SK-N-SH (cell line): ENCODE data around the gene ADAMTS3.

Source experiments
- ELF1 ChIP-seq: IDR thresholded peaks from 2 replicates; pipeline ENCODE4 v1.4.0; 2012
- EP300 ChIP-seq, 2 experiments: IDR thresholded peaks; 2 replicates each; pipeline versions ENCODE4 v1.4.0 to v1.6.1; 2012; ENCODE audit warnings: borderline replicate concordance in 1 of 2, low read depth in 1 of 2, low read length in 1 of 2
- FOXJ3 ChIP-seq: sonication (generic); formaldehyde crosslinking; IDR thresholded peaks from 2 replicates; pipeline ENCODE4 v1.5.1; 2020; ENCODE audit warnings: mild to moderate bottlenecking, missing genetic modification reagents
- JUND ChIP-seq: IDR thresholded peaks from 2 replicates; pipeline ENCODE4 v1.4.0; 2012
- MXI1 ChIP-seq: IDR thresholded peaks from 2 replicates; pipeline ENCODE4 v1.6.1; 2012; ENCODE audit warnings: mild to moderate bottlenecking, low read depth, low read length, improper control_type of control experiment
- SIN3A ChIP-seq: IDR thresholded peaks from 2 replicates; pipeline ENCODE4 v1.6.1; 2012; ENCODE audit warnings: low read depth, mild to moderate bottlenecking, low read length, moderate library complexity, borderline replicate concordance
- TF ChIP-seq, protein P1 (sequence below): fragments of 200-600 bp; sonication (generic); IDR thresholded peaks from 2 replicates; pipeline ENCODE4 v1.6.1; 2017; ENCODE audit warnings: antibody characterized with exemption, mild to moderate bottlenecking, moderate library complexity

DNA sequence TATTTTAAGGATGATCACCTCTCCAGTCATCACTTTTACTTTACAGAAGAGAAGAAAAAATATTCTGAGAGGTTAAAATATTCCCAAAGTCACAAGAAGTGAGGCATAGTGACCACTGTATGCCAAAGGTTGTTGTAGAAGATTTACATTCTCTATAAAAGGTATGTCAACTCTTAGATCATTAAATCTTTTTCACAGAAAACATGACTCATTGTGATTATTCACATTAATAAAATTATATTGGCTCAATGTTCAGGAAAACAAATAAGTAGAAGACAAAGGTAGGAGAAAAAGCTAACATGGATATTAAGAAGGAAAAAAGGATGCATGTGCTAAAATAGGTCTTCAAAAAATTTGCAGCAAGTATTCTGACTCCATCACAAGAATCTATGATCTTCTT lies 82.0 kb downstream of the ADAMTS3 start:
- TF ChIP-seq, protein P1, sequence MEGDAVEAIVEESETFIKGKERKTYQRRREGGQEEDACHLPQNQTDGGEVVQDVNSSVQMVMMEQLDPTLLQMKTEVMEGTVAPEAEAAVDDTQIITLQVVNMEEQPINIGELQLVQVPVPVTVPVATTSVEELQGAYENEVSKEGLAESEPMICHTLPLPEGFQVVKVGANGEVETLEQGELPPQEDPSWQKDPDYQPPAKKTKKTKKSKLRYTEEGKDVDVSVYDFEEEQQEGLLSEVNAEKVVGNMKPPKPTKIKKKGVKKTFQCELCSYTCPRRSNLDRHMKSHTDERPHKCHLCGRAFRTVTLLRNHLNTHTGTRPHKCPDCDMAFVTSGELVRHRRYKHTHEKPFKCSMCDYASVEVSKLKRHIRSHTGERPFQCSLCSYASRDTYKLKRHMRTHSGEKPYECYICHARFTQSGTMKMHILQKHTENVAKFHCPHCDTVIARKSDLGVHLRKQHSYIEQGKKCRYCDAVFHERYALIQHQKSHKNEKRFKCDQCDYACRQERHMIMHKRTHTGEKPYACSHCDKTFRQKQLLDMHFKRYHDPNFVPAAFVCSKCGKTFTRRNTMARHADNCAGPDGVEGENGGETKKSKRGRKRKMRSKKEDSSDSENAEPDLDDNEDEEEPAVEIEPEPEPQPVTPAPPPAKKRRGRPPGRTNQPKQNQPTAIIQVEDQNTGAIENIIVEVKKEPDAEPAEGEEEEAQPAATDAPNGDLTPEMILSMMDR = no peak
- TF ChIP-seq EP300 (IDR thresholded peaks at IDR 0.05; ENCODE audit: borderline replicate concordance in 1 of 2, low read depth in 1 of 2, low read length in 1 of 2) (no peak), MXI1 (no peak), ELF1 (no peak), JUND (no peak), SIN3A (no peak), FOXJ3 (no peak)
